Measurements from ENCODE around the gene TCF20. TPM values are rescaled to one million over a fixed set of nuclear protein-coding genes. Genes with fewer than 3 reads are reported as not detected.

Gene TCF20
- total and polyA plus RNA-seq, 4 donors, result 1.0 to 15.8 (median 9.4) TPM

- Histone ChIP-seq H3K27ac (ENCODE audit: low read depth in 1 of 2, low read length in 2 of 2) (no peak overlapping the region), H3K36me3 (ENCODE audit: control insufficient read depth in 4 of 4, insufficient read depth in 3 of 4, low read depth in 1 of 4, low read length in 3 of 4) (no peaks in the 10 kb centered on the region), H3K4me1 (ENCODE audit: control insufficient read depth in 4 of 4, insufficient read depth in 4 of 4, low read length in 3 of 4) (no peaks in the 10 kb centered on the region), H3K27me3 (ENCODE audit: control insufficient read depth in 4 of 4, insufficient read depth in 4 of 4, low read length in 3 of 4) (no peaks in the 10 kb centered on the region), H3K9ac (ENCODE audit: low read depth in 1 of 2, low read length in 2 of 2) (no peak overlapping the region), H3K9me3 (ENCODE audit: control insufficient read depth in 4 of 4, low read length in 3 of 4) (no peaks in the 10 kb centered on the region), H3K4me3 (ENCODE audit: low read depth in 1 of 3, low read length in 3 of 3) (no peak overlapping the region)
- no peak for DNase-seq (ENCODE audit: low spot score)
- WGBS, result 91% methylated on average over 5 of the region's 5 CpGs
- no peak for TF ChIP-seq ZBTB33 (IDR thresholded peaks at IDR 0.05)
- TF ChIP-seq FOXA2 (IDR thresholded peaks at IDR 0.05), result no peak
- TF ChIP-seq GABPA (IDR thresholded peaks at IDR 0.05 in 1 of 2, conservative IDR thresholded peaks at IDR 0.05 in 1 of 2), result no peak
- no peak for TF ChIP-seq HNF4A (conservative IDR thresholded peaks at IDR 0.05)
- no peak for TF ChIP-seq MAX (IDR thresholded peaks at IDR 0.05)
- no peak for TF ChIP-seq RAD21 (IDR thresholded peaks at IDR 0.05)
Observed at GRCh38 chr22:42256930-42257329, 13.5 kb downstream of the TCF20 start.

- no peak for DNase-seq (ENCODE audit: low spot score)
- H3K4me3 ChIP-seq (ENCODE audit: low read depth in 1 of 3, low read length in 3 of 3), result no peak overlapping the region
- no peak overlapping the region for H3K9ac ChIP-seq (ENCODE audit: low read depth in 1 of 2, low read length in 2 of 2)
- no peaks in the 10 kb centered on the region for H3K9me3 ChIP-seq (ENCODE audit: control insufficient read depth in 4 of 4, low read length in 3 of 4)
- H3K36me3 ChIP-seq (ENCODE audit: control insufficient read depth in 4 of 4, insufficient read depth in 3 of 4, low read depth in 1 of 4, low read length in 3 of 4), result no peaks in the 10 kb centered on the region
- no peaks in the 10 kb centered on the region for H3K27me3 ChIP-seq (ENCODE audit: control insufficient read depth in 4 of 4, insufficient read depth in 4 of 4, low read length in 3 of 4)
- H3K4me1 ChIP-seq (ENCODE audit: control insufficient read depth in 4 of 4, insufficient read depth in 4 of 4, low read length in 3 of 4), result no peaks in the 10 kb centered on the region
- H3K27ac ChIP-seq (ENCODE audit: low read depth in 1 of 2, low read length in 2 of 2), result no peak overlapping the region
- 89% methylated on average over 2 of the region's 2 CpGs for WGBS
- TF ChIP-seq MAX (IDR thresholded peaks at IDR 0.05) (no peak), FOXA1 (IDR thresholded peaks at IDR 0.05) (no peak), CTCF (IDR thresholded peaks at IDR 0.05; ENCODE audit: low read depth, low read length, missing input control) (no peak), HNF4A (conservative IDR thresholded peaks at IDR 0.05) (no peak), REST (IDR thresholded peaks at IDR 0.05) (no peak)
Observed at GRCh38 chr22:42256220-42256619, 14.2 kb downstream of the TCF20 start.

Data from liver (tissue), 9 donors.